HEK293 (cell line): ENCODE data around the gene TSSK3.
A peak's percentile ranks its signal among the peaks of the same experiment; 100 is the strongest.

Experiments
- CTCF ChIA-PET: fragments of 350-600 bp; formaldehyde crosslinking; extraction: SDS; loops from one replicate; lab custom pipeline; 2021; ENCODE audit warnings: antibody characterized with exemption; lab: Yijun Ruan, JAX
- POLR2A ChIA-PET: fragments of 300-600 bp; formaldehyde crosslinking; extraction: SDS; loops from one replicate; lab custom pipeline; 2020; ENCODE audit warnings: antibody characterized with exemption, inconsistent platforms; lab: Yijun Ruan, JAX
- H3K27ac ChIP-seq: fragments of 200-500 bp; sonication (Bioruptor generic); 2 replicates; pipeline ENCODE4 v1.5.1; 2014; ENCODE audit warnings: low read depth, low read length, control low read depth, inconsistent platforms; ENCODE audit errors: extremely low read depth
- H3K36me3 ChIP-seq, 2 experiments: fragments of 200-500 bp in 1 of 2; sonication (Bioruptor generic) in 1 of 2; 1 replicate in 1 of 2; 2 replicates in 1 of 2; pipeline ENCODE4 v1.5.1; 2014 to 2017; ENCODE audit warnings: inconsistent platforms in 2 of 2, low read length in 2 of 2; ENCODE audit not compliant: control insufficient read depth in 2 of 2, insufficient read depth in 1 of 2
- H3K4me1 ChIP-seq: fragments of 200-500 bp; sonication (Bioruptor generic); 2 replicates; pipeline ENCODE4 v1.5.1; 2014; ENCODE audit warnings: mild to moderate bottlenecking, low read length, inconsistent platforms; ENCODE audit not compliant: control insufficient read depth, insufficient read depth
- H3K4me3 ChIP-seq: 2 replicates; pipeline ENCODE4 v1.5.1; 2011; ENCODE audit warnings: low read depth, mild to moderate bottlenecking, control low read depth, low read length, moderate library complexity
- H3K9me3 ChIP-seq: fragments of 200-500 bp; sonication (Bioruptor generic); 2 replicates; pipeline ENCODE4 v1.5.1; 2014; ENCODE audit warnings: low read depth, low read length, inconsistent platforms; ENCODE audit not compliant: control insufficient read depth, insufficient read depth
- GLIS1 ChIP-seq: fragments of 450-650 bp; formaldehyde crosslinking; IDR thresholded peaks from 2 replicates; pipeline ENCODE4 v1.5.1; 2016; ENCODE audit warnings: missing biosample characterization, missing genetic modification characterization
- KLF1 ChIP-seq: fragments of 450-650 bp; formaldehyde crosslinking; IDR thresholded peaks from 2 replicates; pipeline ENCODE4 v1.5.1; 2016; ENCODE audit warnings: missing biosample characterization, missing genetic modification characterization
- PBX3 ChIP-seq: sonication (generic); formaldehyde crosslinking; IDR thresholded peaks from 2 replicates; pipeline ENCODE4 v1.8.1; 2022; ENCODE audit warnings: mild to moderate bottlenecking, moderate library complexity, missing genetic modification reagents
- RBAK ChIP-seq: fragments of 450-650 bp; formaldehyde crosslinking; IDR thresholded peaks from 2 replicates; pipeline ENCODE4 v1.5.1; 2016; ENCODE audit warnings: missing biosample characterization, missing genetic modification characterization
- SALL2 ChIP-seq: fragments of 450-650 bp; formaldehyde crosslinking; IDR thresholded peaks from 2 replicates; pipeline ENCODE4 v1.5.0; 2017; ENCODE audit warnings: missing biosample characterization, mild to moderate bottlenecking, missing genetic modification characterization, borderline replicate concordance
- SP2 ChIP-seq: fragments of 450-650 bp; formaldehyde crosslinking; IDR thresholded peaks from 2 replicates; pipeline ENCODE4 v1.5.1; 2016; ENCODE audit warnings: missing biosample characterization, missing genetic modification characterization
- ZBTB49 ChIP-seq: fragments of 450-650 bp; formaldehyde crosslinking; IDR thresholded peaks from 2 replicates; pipeline ENCODE4 v1.5.1; 2016; ENCODE audit warnings: missing biosample characterization, missing genetic modification characterization, low read depth
- ZBTB6 ChIP-seq: fragments of 450-650 bp; formaldehyde crosslinking; IDR thresholded peaks from 2 replicates; pipeline ENCODE4 v1.5.1; 2017; ENCODE audit warnings: missing biosample characterization, missing genetic modification characterization
- ZFP3 ChIP-seq: fragments of 450-650 bp; formaldehyde crosslinking; IDR thresholded peaks from 2 replicates; pipeline ENCODE4 v1.5.1; 2016; ENCODE audit warnings: low read depth, missing biosample characterization, missing genetic modification characterization
- ZIC2 ChIP-seq: fragments of 450-650 bp; formaldehyde crosslinking; IDR thresholded peaks from 2 replicates; pipeline ENCODE4 v1.5.1; 2016; ENCODE audit warnings: missing biosample characterization, missing genetic modification characterization
- ZNF121 ChIP-seq: fragments of 450-650 bp; formaldehyde crosslinking; IDR thresholded peaks from 2 replicates; pipeline ENCODE4 v1.5.1; 2016; ENCODE audit warnings: missing biosample characterization, missing genetic modification characterization
- ZNF169 ChIP-seq: fragments of 450-650 bp; formaldehyde crosslinking; IDR thresholded peaks from 2 replicates; pipeline ENCODE4 v1.5.1; 2016; ENCODE audit warnings: missing biosample characterization, missing genetic modification characterization
- ZNF221 ChIP-seq: fragments of 450-650 bp; formaldehyde crosslinking; IDR thresholded peaks from 2 replicates; pipeline ENCODE4 v1.5.1; 2017; ENCODE audit warnings: missing biosample characterization, missing genetic modification characterization, borderline replicate concordance
- ZNF239 ChIP-seq: fragments of 450-650 bp; formaldehyde crosslinking; IDR thresholded peaks from 2 replicates; pipeline ENCODE4 v1.5.1; 2016; ENCODE audit warnings: missing biosample characterization, missing genetic modification characterization
- ZNF274 ChIP-seq, 2 experiments: fragments of 200-500 bp in 1 of 2; fragments of 450-650 bp in 1 of 2; sonication (Bioruptor generic) in 1 of 2; formaldehyde crosslinking in 1 of 2; IDR thresholded peaks; 2 replicates each; pipeline versions ENCODE4 v1.5.1 to v1.6.1; 2014 to 2016; ENCODE audit warnings: borderline replicate concordance in 1 of 2, inconsistent platforms in 1 of 2, low read length in 1 of 2, missing biosample characterization in 1 of 2, missing genetic modification characterization in 1 of 2
- ZNF341 ChIP-seq: fragments of 450-650 bp; formaldehyde crosslinking; IDR thresholded peaks from 2 replicates; pipeline ENCODE4; 2016; ENCODE audit warnings: low read depth, missing biosample characterization, missing genetic modification characterization
- ZNF354C ChIP-seq: fragments of 450-650 bp; formaldehyde crosslinking; IDR thresholded peaks from 2 replicates; pipeline ENCODE4 v1.5.1; 2016; ENCODE audit warnings: missing biosample characterization, missing genetic modification characterization, low read depth, borderline replicate concordance
- ZNF423 ChIP-seq: fragments of 450-650 bp; formaldehyde crosslinking; IDR thresholded peaks from 2 replicates; pipeline ENCODE4 v1.5.1; 2016; ENCODE audit warnings: missing biosample characterization, missing genetic modification characterization
- ZNF473 ChIP-seq: fragments of 450-650 bp; formaldehyde crosslinking; IDR thresholded peaks from 2 replicates; pipeline ENCODE4 v1.5.1; 2017; ENCODE audit warnings: missing biosample characterization, missing genetic modification characterization
- ZNF621 ChIP-seq: fragments of 450-650 bp; formaldehyde crosslinking; IDR thresholded peaks from 2 replicates; pipeline ENCODE4 v1.5.1; 2017; ENCODE audit warnings: missing biosample characterization, missing genetic modification characterization
- ZNF624 ChIP-seq: fragments of 450-650 bp; formaldehyde crosslinking; IDR thresholded peaks from 2 replicates; pipeline ENCODE4 v1.5.1; 2017; ENCODE audit warnings: missing biosample characterization, missing genetic modification characterization
- ZNF660 ChIP-seq: fragments of 450-650 bp; IDR thresholded peaks from 2 replicates; pipeline ENCODE4 v1.5.1; 2018; ENCODE audit warnings: missing biosample characterization, mild to moderate bottlenecking, missing genetic modification characterization
- ZNF785 ChIP-seq: fragments of 450-650 bp; formaldehyde crosslinking; IDR thresholded peaks from 2 replicates; pipeline ENCODE4 v1.5.1; 2016; ENCODE audit warnings: missing biosample characterization, missing genetic modification characterization
- ZNF837 ChIP-seq: fragments of 450-650 bp; formaldehyde crosslinking; IDR thresholded peaks from 2 replicates; pipeline ENCODE4 v1.5.1; 2016; ENCODE audit warnings: missing biosample characterization, missing genetic modification characterization

Gene TSSK3

GRCh38 chr1:32336963-32337675, 25.2 kb upstream of the TSSK3 start:
- TF ChIP-seq ZNF624 (tag by site-specific recombination) (no peak), SP2 (tag by site-specific recombination) (0 out of 2 replicates have a peak, but pooled peaks have one; percentile 10), ZNF423 (tag by site-specific recombination) (peak; percentile 55; the same call in 1 of the 2 replicates), KLF1 (tag by site-specific recombination) (0 out of 2 replicates have a peak, but pooled peaks have one; percentile 36), ZNF837 (tag by site-specific recombination) (no peak), ZNF473 (tag by site-specific recombination) (no peak), ZNF121 (tag by site-specific recombination) (no peak), ZBTB49 (tag by site-specific recombination) (no peak), ZBTB6 (no peak), ZNF221 (tag by site-specific recombination) (no peak), ZNF621 (tag by site-specific recombination) (no peak), ZNF239 (tag by site-specific recombination) (no peak), ZNF341 (no peak), RBAK (tag by site-specific recombination) (no peak), ZIC2 (tag by site-specific recombination) (peak; percentile 82), ZNF169 (no peak), ZNF354C (tag by site-specific recombination) (no peak), PBX3 (CRISPR knock-in tag) (no peak), SALL2 (tag by site-specific recombination) (no peak), ZFP3 (no peak), GLIS1 (tag by site-specific recombination) (peak; percentile 98), ZNF785 (tag by site-specific recombination) (no peak), ZNF660 (tag by site-specific recombination) (no peak), ZNF274 (IDR thresholded peaks at IDR 0.05; ENCODE audit: low read length) (no peak), ZNF274 (tag by site-specific recombination; IDR thresholded peaks at IDR 0.05; ENCODE audit: borderline replicate concordance) (no peak)
- ChIA-PET CTCF (interaction anchor here (0.6 kb wide), 3 partner anchors 255 to 941 kb away, joined by 3 to 5 read pairs (median 4); no protein-coding TSS in a partner anchor), POLR2A (interaction anchor here (0.6 to 5.8 kb wide), 14 partner anchors 10 to 122 kb away, joined by 3 to 100 read pairs (median 6); partner anchors contain the start of genes BSDC1, FAM229A, HDAC1 and TSSK3)

More at GRCh38 chr1:32336963-32337675, 25.2 kb upstream of the TSSK3 start:
- H3K36me3 ChIP-seq, result peaks cover 0 to 29% of the 10 kb centered on the region in 2 experiments; a peak in 1 of 3 replicates
- no peaks in the 10 kb centered on the region for H3K4me1 ChIP-seq
- H3K9me3 ChIP-seq, result no peaks in the 10 kb centered on the region
- no peak overlapping the region for H3K4me3 ChIP-seq
- no peak overlapping the region for H3K27ac ChIP-seq
